ENCODE results near the gene GPX4. TPM values are rescaled to one million over a fixed set of nuclear protein-coding genes. Genes with fewer than 3 reads are reported as not detected.

Gene GPX4
- total RNA-seq, 1 experiment from 2014 or later = 577 TPM

- H3K9me3 ChIP-seq (ENCODE audit: control insufficient read depth, insufficient read depth, low read depth, low read length) = no peaks in the 10 kb centered on the region
- intact Hi-C loops (cut with micrococcal nuclease; ENCODE audit: unreplicated experiment) = no loop called here
- BruUV-seq (replicated peaks) = no TSS peak
- H3K27me3 ChIP-seq (ENCODE audit: control insufficient read depth, insufficient read depth, low read length) = no peaks in the 10 kb centered on the region
- CTCF ChIA-PET = no interaction called here
- DNase-seq (ENCODE audit: low read depth, low spot score) (no peak), ATAC-seq (no peak)
- H3K27ac ChIP-seq (ENCODE audit: low read length) = no peak overlapping the region
- no peak overlapping the region for H3K4me3 ChIP-seq (ENCODE audit: low read depth in 2 of 2, low read length in 2 of 2)
- no peak for TF ChIP-seq POLR2AphosphoS5 (IDR thresholded peaks at IDR 0.05; ENCODE audit: low read depth, low read length)
- TF ChIP-seq TCF7L2 (IDR thresholded peaks at IDR 0.05; ENCODE audit: low read depth, low read length) = no peak
- TF ChIP-seq CTCF (IDR thresholded peaks at IDR 0.05) = no peak
- no peak for TF ChIP-seq SIN3A (IDR thresholded peaks at IDR 0.05; ENCODE audit: borderline replicate concordance, insufficient read depth, low read depth, low read length)
- TF ChIP-seq REST (IDR thresholded peaks at IDR 0.05; ENCODE audit: insufficient read depth in 1 of 2, low read depth in 2 of 2, low read length in 1 of 2) = no peak
- in situ Hi-C loops (cut with HindIII; ENCODE audit: low pct_unique_long_range_greater_than_20kb, low sequenced_read_pairs) = no loop called here
- POLR2A ChIA-PET = no interaction called here
- no peaks in the 10 kb centered on the region; the same call in 1 of the 2 replicates for H3K36me3 ChIP-seq (ENCODE audit: control insufficient read depth, insufficient read depth, low read length)
- H3K4me1 ChIP-seq (ENCODE audit: control insufficient read depth, insufficient read depth, low read length) = peaks cover 14% of the 10 kb centered on the region
These were observed 34.3 kb downstream of the GPX4 start for GRCh38 chr19:1138121-1138520.

- H3K27me3 ChIP-seq (ENCODE audit: control insufficient read depth, insufficient read depth, low read length) = no peaks in the 10 kb centered on the region
- no peak overlapping the region for H3K27ac ChIP-seq (ENCODE audit: low read length)
- no TSS peak for BruUV-seq (replicated peaks)
- ChIA-PET CTCF (no interaction called here), POLR2A (no interaction called here)
- no peak overlapping the region for H3K4me3 ChIP-seq (ENCODE audit: low read depth in 2 of 2, low read length in 2 of 2)
- intact Hi-C loops (cut with micrococcal nuclease; ENCODE audit: unreplicated experiment) = no loop called here
- in situ Hi-C loops (cut with HindIII; ENCODE audit: low pct_unique_long_range_greater_than_20kb, low sequenced_read_pairs) = no loop called here
- peaks cover 7% of the 10 kb centered on the region for H3K4me1 ChIP-seq (ENCODE audit: control insufficient read depth, insufficient read depth, low read length)
- TF ChIP-seq TCF7L2 (IDR thresholded peaks at IDR 0.05; ENCODE audit: low read depth, low read length) = no peak
- TF ChIP-seq CTCF (IDR thresholded peaks at IDR 0.05) = no peak
- TF ChIP-seq POLR2AphosphoS5 (IDR thresholded peaks at IDR 0.05; ENCODE audit: low read depth, low read length) = no peak
- TF ChIP-seq SIN3A (IDR thresholded peaks at IDR 0.05; ENCODE audit: borderline replicate concordance, insufficient read depth, low read depth, low read length) = no peak
- no peak for TF ChIP-seq REST (IDR thresholded peaks at IDR 0.05; ENCODE audit: insufficient read depth in 1 of 2, low read depth in 2 of 2, low read length in 1 of 2)
- no peak for ATAC-seq
- H3K36me3 ChIP-seq (ENCODE audit: control insufficient read depth, insufficient read depth, low read length) = no peaks in the 10 kb centered on the region
- no peak for DNase-seq (ENCODE audit: low read depth, low spot score)
- no peaks in the 10 kb centered on the region for H3K9me3 ChIP-seq (ENCODE audit: control insufficient read depth, insufficient read depth, low read depth, low read length)
These were observed 35.3 kb downstream of the GPX4 start for GRCh38 chr19:1139126-1139525.

Measured in Panc1 (cell line).